Measurements from ENCODE around the gene MMP8.
"Not testable (repeated sequence)": the region's sequence is repeated elsewhere in the genome, so short reads cannot be mapped to it uniquely, and the experiment has no call there.

Gene MMP8

DNA sequence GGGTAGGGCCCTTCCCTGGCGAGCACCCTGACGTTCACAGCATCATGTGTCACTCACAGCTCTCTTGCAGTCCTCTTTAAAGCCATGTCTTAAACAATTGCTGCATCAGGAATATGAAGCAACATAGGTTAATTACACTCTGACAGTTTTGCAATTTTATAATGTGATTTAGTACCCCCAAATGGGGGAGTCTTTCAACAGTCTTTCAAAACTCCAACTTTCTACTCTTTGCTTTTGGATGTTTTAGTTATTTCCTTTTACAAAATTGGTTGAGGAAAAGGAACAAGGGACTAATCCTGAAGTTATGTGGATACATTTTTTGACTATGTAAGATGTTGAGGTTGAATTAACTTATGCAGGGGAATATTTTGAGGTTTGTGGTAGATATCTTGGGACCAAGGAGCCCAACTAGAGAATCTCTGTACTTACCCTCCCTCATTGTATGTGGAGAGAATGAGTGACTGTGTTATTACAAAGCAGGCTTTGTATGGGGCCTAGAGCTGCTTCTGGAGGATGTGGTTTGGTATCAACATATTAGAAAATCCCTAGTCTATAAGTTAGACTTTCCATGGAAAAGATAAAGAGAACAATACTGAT lies at the start of gene MMP8:
TSS of gene MMP8 (minus strand) at position 51 of the 597 bp plus-strand sequence. CDS start 99 bp downstream, outside the sequence.
- no peak for DNase-seq

GRCh38 chr11:102773386-102773785 lies 48.6 kb upstream of the MMP8 start:
- no peak for DNase-seq

- DNase-seq = no peak
These were observed 46.6 kb upstream of the MMP8 start for GRCh38 chr11:102771351-102771750.

GRCh38 chr11:102770191-102770590 lies 45.4 kb upstream of the MMP8 start:
- no peak for DNase-seq

GRCh38 chr11:102767800-102768199 lies 43.0 kb upstream of the MMP8 start:
- no peak for DNase-seq

GRCh38 chr11:102763440-102763839 lies 38.7 kb upstream of the MMP8 start:
- no peak for DNase-seq

DNA sequence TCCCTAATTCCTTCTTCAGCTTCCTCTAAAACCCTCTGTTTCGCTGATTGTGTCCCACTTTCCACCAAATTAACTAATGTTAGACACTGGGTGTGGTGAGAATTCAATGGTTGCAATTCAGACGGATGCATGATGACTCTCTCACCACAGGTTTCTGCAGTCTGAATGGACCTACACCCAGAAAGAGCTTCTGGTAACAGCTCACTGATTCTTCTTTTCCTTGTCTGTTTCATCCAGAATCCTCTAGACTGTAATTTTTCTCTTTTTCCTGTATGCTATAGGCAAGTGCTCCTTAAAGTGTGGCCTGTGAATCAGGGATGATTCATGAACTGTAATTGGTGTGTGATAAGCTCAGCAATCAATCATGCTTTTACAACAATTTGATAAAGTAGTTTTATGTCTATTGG lies 37.6 kb upstream of the MMP8 start:
- DNase-seq = no peak

DNA sequence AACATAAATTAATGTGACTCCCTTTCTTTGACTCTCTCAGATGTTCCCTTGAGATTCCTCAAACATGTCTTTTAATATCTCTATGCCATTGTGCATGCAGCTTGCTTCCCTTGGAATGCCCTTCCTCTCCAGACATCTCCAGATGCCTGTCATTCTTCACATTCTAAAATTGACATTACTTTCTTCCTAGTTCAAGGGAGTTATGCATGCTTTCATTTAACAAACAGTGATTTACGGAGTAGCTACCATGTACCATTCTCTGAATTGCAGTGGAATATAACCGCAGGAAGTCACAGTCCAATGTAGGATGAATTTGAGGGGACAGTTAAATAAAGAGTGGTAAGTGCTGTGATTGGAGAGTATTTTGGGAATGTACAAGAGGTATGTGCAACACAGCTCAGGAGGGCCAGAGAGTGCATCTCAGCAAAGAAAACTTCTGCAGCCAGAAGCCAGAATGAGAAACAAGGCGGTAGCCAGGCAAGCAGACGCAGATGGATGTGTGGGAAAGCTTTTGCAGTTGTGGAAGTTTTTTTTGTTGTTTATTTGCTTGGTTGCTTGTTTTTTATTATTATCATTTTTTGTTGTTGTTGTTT lies 37.0 kb upstream of the MMP8 start:
- DNase-seq = no peak

GRCh38 chr11:102760344-102761035 lies 35.7 kb upstream of the MMP8 start:
- no peak for DNase-seq

- DNase-seq = no peak
These were observed 33.2 kb upstream of the MMP8 start for GRCh38 chr11:102757823-102758549.

GRCh38 chr11:102753267-102753666 lies 28.5 kb upstream of the MMP8 start:
- DNase-seq = no peak

DNA sequence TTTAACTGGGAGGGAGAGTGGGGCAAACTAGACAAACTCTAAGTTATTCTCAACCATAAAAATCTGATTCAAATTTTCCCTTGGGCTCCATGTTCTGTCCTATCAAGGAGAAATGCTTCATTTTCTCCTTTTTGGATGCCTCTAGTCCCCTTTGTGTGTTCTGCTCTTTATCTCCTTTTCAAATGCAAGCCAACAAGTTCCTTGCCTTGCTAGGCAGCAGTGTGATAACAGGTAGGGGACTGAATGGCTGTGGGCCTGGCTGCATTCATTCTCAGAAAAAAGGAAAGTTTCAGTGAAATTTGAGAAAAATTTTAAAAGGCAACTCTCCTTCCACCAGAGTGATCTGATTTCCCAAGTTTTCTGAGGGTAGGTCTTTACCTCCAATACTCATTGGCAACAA lies 26.9 kb upstream of the MMP8 start:
- DNase-seq = no peak

GRCh38 chr11:102749101-102749722 lies 24.5 kb upstream of the MMP8 start:
- no peak for DNase-seq

DNA sequence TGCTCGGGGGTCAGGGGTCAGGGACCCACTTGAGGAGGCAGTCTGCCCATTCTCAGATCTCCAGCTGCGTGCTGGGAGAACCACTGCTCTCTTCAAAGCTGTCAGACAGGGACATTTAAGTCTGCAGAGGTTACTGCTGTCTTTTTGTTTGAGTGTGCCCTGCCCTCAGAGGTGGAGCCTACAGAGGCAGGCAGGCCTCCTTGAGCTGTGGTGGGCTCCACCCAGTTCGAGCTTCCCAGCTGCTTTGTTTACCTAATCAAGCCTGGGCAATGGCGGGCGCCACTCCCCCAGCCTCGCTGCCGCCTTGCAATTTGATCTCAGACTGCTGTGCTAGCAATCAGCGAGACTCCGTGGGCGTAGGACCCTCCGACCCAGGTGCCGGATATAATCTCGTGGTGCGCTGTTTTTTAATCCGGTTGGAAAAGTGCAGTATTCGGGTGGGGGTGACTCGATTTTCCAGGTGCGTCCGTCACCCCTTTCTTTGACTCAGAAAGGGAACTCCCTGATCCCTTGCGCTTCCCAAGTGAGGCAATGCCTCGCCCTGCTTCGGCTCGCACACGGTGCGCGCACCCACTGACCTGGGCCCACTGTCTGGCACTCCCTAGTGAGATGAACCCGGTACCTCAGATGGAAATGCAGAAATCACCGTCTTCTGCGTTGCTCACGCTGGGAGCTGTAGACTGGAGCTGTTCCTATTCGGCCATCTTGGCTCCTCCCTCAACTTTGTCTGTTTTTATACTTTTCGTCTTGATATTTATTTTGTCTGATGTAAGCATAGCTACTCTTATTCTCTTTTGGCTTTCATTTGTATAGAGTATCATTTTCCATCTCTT lies 22.2 kb upstream of the MMP8 start:
- peak; percentile 17 to 55 (median 27) for DNase-seq

GRCh38 chr11:102734650-102735049 lies 9.9 kb upstream of the MMP8 start:
- DNase-seq = no peak

DNA sequence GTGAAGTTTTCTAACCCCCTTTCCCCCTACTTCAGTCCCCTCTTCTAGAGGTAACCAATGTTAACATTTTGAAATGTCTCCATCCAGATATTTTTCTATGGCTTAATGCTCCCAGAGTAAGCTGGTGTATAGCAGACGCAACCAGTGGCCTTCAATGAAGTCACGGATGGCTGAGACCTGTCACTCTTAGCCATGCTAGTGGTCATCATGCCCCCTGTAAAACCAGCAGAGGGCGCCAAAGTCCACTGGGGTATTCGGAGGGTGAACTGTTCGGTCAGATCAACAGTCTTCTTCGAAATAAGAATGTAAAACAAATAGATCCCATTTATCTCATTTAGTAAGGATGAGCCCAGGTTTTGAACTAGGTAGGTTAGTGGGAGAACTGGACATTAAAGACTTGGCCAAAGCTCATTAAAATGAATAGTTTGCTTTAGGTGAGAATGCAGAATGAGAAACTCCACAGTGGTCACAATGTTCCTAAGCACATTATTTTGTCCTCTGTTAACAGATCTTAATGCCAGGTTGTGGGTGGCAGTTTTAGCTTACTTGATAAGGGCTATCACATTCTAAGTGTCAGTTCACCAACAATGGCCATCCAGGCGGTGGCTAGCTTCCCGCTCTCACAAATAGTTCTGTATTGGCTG lies 8.6 kb upstream of the MMP8 start:
- DNase-seq = peak; percentile 41 to 82 (median 82)

DNA sequence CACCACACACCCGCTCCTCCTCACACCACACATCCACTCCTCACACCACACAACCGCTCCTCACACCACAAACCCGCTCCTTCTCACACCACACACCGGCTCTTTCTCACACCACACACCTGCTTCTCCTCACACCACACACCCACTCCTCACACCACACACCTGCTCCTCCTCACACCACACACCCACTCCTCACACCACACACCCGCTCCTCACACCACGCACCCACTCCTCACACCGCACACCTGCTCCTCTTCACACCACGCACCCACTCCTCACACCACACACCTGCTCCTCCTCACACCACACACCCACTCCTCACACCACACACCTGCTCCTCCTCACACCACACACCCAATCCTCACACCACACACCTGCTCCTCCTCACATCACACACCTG lies 6.2 kb upstream of the MMP8 start:
- not testable (repeated sequence) for DNase-seq

- DNase-seq = peak in 1 of 3 experiments; percentile 15
These were observed 5.4 kb upstream of the MMP8 start for GRCh38 chr11:102729849-102730815.

- DNase-seq = no peak
These were observed 3.1 kb upstream of the MMP8 start for GRCh38 chr11:102727890-102728289.

DNA sequence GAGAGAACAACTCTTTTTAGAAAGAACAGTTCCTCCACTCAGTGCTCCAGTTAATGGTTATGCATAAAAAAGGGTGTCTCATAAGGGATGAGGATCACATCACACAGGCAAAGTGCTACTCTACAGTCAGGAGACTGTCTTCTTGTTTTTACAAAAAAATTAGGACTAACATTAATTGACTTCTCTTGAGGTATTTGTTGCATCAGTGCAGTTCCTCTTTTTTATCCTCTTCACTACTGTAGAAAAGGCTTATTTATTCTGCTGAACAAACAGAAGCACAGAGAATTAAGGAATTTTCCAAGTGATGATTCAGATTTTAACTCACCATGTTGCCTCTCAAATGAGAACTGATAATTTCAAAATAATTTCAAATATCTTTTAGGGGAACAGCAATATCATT lies 1.9 kb downstream of the MMP8 start:
- DNase-seq = no peak

All from NCI-H1417 (cell line).